HG03571 (cell line): ENCODE data around the gene KLHL25.

ENCODE experiments used
- ATAC-seq: cut with Tn5 transposase; IDR thresholded peaks from one replicate; pipeline ENCODE4 v1.9.1; 2021; ENCODE audit not compliant: unreplicated experiment

The KLHL25 gene

GRCh38 chr15:85777250-85778106 is 17.2 kb downstream of the KLHL25 start:
- no peak for ATAC-seq

GRCh38 chr15:85773970-85774369 is 20.8 kb downstream of the KLHL25 start:
- ATAC-seq, result no peak

- ATAC-seq, result no peak
These were observed 21.5 kb downstream of the KLHL25 start for GRCh38 chr15:85773249-85773648.

GRCh38 chr15:85772668-85773067 is 22.1 kb downstream of the KLHL25 start:
- no peak for ATAC-seq

GRCh38 chr15:85771781-85772445 is 22.8 kb downstream of the KLHL25 start:
- no peak for ATAC-seq

- ATAC-seq, result no peak
These were observed 23.5 kb downstream of the KLHL25 start for GRCh38 chr15:85771271-85771670.

- ATAC-seq, result no peak
These were observed 24.4 kb downstream of the KLHL25 start for GRCh38 chr15:85770096-85771041.

- ATAC-seq, result no peak
These were observed 25.4 kb downstream of the KLHL25 start for GRCh38 chr15:85769182-85769900.

- no peak for ATAC-seq
These were observed 26.0 kb downstream of the KLHL25 start for GRCh38 chr15:85768595-85769168.

GRCh38 chr15:85767785-85768529 is 26.8 kb downstream of the KLHL25 start:
- no peak for ATAC-seq

GRCh38 chr15:85766001-85766831 is 28.5 kb downstream of the KLHL25 start:
- ATAC-seq, result no peak

GRCh38 chr15:85764649-85765277 is 30.0 kb downstream of the KLHL25 start:
- ATAC-seq, result no peak

- ATAC-seq, result no peak
These were observed 30.8 kb downstream of the KLHL25 start for GRCh38 chr15:85763673-85764633.

GRCh38 chr15:85763157-85763556 is 31.6 kb downstream of the KLHL25 start:
- ATAC-seq, result no peak

GRCh38 chr15:85762756-85763127 is 32.0 kb downstream of the KLHL25 start:
- no peak for ATAC-seq

- ATAC-seq, result no peak
These were observed 32.5 kb downstream of the KLHL25 start for GRCh38 chr15:85762039-85762755.
